Measurements from ENCODE around the gene CTDSP1.

Gene CTDSP1

DNA sequence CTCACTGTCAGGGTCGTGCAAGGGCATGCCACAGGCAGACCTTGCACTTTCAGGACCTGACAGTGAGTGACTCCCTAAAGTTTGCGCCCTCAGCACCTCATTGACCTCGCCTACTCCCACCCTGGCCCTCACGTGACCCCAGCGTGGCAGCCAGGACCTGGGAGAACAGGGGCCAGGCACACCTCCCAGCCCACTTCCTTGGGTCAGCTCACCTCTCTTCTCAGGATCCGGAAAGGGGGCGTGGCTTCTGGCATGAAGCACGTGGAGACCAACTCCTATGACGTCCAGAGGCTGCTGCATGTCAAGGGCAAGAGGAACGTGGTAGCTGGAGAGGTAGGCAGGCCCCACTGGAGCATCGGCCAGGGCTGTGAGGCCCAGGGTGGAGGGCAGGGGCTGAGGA is 28.1 kb downstream of the CTDSP1 start:
- DNase-seq: no peak

DNA sequence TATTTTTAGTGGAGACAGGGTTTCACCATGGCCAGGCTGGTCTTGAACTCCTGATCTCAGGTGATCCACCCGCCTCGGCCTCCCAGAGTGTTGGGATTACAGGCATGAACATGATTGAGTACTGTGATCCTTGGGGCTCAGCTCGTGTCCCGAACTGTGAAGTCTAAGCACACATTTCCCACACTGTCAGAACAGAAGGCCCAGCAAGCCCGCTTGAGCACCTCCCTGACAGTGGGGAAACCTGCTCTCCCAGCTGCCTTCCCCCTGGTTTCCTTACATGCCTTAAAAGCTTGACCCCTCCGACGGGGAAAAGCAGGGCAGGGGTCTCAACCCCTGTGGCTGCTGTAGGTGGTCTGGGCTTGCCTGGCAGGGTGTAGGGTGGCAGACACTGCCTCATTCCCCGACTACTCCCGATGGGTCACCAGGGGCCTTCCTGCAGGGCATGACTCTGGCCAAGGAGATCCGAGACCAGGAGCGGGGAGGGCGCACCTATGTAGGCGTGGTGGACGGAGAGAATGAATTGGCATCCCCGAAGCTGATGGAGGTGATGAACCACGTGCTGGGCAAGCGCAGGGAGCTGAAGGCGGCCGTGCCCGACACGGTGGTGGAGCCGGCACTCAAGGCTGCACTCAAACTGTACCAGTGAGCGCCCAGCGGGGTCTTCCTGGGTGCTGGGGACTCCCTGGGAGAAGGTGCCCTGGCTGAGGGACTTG is 29.3 kb downstream of the CTDSP1 start:
- no peak for DNase-seq

DNA sequence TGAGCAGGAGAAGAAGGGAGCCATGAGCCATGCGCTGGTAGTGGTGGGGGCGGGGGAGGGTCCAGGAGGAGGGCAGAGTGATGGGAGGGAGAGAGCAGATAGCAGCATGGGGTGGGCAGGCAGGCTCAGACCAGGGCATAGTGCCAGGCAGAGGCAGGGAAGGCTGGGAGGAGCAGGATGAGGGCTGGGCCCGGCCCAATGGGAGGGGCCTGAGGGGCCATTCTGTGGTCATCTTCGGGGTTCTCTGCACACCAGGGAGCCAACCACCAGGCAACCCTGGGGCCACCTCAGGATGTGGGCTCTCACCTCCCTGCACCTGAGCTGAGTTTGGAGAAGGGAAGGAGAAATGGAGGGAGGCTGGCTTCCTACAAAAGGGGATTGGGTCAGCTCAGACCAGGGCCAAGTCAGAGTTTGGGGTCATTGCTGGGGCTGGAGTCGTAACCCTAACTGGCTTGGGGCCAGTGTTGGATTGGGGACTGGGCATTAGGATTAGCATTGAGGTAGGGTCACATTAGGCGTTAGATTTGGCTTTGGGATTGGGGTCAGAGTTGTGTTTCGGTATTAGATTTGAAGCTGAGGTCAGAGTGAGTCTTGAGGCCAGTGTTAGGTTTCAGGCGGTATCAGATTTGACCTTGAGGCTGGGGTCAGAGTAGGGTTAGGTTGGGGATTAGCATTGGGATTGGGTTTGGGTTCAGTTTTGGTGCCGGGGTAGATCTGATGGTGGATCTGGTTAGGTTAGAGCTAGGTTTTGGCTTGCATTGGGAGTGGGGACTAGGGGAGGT is 30.4 kb downstream of the CTDSP1 start:
- no peak for DNase-seq

DNA sequence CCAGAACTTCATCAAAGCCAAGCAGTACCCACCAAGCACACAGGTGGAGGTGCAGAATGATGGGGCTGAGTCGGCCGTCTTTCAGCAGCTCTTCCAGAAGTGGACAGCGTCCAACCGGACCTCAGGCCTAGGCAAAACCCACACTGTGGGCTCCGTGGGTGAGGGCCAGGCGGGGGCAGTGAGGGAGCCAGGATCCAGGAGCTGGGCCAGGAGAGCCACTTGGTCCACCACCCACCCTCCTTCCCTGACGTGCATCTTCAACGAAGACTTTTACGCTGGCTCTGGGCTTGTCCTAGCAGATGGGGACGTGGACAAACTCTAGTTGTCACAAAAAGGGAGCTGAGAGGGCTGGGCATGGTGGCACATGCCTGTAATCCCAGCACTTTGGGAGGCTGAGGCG is 31.1 kb downstream of the CTDSP1 start:
- DNase-seq: no peak

DNA sequence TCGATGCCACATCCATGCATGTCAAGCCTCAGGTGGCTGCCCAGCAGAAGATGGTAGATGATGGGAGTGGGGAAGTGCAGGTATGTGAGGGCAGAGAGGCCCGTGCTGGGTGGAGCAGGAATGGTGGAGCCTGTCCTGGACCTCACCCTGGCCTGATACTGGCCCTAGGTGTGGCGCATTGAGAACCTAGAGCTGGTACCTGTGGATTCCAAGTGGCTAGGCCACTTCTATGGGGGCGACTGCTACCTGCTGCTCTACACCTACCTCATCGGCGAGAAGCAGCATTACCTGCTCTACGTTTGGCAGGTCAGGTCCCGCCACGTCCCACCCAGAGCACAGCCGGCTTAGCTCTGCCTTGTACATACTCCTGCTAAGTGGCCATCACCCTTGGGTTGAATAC is 32.2 kb downstream of the CTDSP1 start:
- DNase-seq: no peak

DNA sequence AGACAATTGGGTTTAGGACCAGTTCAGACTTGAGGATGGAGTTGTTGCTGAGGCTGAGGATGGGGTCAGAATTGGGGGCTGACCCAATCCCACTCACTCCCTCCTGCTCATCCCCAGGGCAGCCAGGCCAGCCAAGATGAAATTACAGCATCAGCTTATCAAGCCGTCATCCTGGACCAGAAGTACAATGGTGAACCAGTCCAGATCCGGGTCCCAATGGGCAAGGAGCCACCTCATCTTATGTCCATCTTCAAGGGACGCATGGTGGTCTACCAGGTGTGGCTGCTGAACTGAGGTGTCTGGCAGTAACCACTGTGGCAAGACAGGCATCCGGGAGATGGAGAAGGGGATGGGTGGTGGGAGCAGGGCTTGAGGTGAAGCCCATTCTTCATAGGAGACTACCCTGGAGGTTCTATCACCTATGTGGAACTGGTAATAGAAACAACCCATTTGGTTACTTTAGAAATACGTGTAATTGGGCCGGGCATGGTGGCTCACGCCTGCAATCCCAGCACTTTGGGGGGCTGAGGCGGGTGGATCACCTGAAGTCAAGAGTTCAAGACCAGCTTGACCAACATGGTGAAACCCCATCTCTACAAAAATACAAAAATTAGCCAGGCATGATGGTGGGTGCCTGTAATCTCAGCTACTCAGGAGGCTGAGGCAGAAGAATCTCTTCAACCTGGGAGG is 33.2 kb downstream of the CTDSP1 start:
- DNase-seq: no peak

DNA sequence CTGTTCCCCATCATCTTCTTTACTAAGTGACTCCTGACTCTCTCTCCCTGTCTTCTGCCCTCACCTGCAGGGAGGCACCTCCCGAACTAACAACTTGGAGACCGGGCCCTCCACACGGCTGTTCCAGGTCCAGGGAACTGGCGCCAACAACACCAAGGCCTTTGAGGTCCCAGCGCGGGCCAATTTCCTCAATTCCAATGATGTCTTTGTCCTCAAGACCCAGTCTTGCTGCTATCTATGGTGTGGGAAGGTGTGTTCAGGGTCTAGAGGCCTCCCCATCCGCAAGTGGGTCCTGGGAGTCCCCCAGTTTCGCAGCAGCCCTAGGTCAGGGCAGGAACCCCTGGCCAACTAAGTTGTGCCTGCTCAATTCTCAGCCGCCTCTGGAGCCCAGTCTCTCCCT is 34.8 kb downstream of the CTDSP1 start:
- no peak for DNase-seq

DNA sequence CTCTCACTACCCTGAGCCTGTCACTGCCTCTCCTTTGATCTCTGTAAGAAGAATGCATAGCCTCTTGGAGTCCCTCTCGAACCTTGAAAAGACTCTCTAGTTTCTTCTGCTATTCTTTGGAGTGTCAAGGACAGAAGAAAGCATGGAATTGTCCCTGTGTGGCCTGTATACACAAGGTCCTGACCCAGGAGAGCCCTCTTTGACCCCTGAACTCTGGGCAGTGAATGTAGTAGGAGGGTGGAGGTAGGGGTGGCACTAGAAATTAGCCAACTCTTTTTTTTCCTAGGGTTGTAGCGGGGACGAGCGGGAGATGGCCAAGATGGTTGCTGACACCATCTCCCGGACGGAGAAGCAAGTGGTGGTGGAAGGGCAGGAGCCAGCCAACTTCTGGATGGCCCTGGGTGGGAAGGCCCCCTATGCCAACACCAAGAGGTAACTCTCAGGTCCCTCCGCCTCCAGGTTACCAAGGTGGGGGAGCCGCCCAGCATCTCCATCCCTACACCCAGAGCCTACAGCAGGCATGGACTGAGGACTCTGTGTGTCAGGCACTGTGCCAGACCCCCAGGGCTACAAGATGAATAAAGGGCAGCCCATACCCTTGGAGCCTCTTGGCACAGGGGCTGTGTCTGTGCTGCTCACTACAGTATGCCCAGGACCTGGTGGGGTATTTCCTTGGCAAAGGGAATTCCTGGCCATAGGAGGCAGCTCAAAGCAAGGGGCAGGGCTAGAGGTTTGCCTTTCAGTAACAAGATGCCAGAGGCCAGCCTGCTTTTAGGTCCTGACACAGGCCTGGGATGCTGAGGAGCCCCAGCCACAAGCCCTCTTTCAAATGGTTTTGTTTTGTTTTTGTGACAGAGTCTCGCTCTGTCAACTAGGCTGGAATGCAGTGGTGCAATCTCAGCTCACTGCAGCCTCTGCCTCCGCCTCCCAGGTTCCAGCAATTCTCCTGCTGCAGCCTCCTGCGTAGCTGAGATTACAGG is 35.6 kb downstream of the CTDSP1 start:
- DNase-seq: no peak

DNA sequence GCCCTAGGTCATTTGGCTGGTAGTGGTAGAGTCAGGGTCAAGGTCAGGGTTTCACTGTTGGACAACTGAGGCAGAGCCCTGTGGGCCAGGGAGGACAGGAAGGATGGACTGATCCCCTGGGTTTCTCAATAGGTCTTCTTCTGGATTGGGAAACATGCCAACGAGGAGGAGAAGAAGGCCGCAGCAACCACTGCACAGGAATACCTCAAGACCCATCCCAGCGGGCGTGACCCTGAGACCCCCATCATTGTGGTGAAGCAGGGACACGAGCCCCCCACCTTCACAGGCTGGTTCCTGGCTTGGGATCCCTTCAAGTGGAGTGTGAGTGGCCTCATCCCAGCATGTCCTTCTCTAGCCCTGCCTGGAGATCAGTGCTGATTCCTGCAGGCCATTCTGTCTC is 37.3 kb downstream of the CTDSP1 start:
- DNase-seq: no peak

DNA sequence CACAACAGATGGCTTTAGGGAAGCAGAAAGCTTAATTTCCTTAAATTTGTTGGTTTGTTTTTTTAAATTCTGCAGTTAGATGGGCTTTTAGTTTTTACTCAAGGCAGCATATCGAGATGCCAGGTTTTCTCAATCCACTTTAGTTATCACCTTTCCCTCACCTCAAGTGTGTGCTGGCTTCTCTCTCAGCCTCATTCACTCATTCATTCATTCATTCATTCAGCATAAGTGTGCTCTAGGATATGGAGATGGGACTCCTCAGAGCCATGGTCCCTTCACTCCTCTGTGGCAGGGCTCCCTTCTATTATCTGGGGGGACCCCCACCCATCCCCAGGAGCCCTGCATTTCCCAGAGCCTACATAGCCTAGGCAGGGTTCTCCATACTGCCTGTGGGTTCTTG is 38.3 kb downstream of the CTDSP1 start:
- no peak for DNase-seq

DNA sequence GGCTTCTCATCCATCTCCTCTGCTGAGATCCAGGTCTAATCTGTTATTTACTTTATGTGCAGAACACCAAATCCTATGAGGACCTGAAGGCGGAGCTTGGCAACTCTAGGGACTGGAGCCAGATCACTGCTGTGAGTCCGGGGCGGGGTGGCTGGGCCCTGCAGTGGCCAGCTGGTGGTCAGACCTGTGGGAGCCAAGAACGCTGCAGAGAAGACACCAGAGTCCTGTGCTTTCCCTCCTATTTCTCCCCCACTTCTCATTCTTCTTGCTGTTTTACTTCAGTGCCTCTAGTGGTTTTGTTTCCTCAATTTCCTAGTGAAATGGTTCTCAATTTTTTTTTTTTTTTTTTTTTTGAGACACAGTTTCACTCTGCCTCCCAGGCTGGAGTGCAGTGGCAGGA is 38.9 kb downstream of the CTDSP1 start:
- no peak for DNase-seq

DNA sequence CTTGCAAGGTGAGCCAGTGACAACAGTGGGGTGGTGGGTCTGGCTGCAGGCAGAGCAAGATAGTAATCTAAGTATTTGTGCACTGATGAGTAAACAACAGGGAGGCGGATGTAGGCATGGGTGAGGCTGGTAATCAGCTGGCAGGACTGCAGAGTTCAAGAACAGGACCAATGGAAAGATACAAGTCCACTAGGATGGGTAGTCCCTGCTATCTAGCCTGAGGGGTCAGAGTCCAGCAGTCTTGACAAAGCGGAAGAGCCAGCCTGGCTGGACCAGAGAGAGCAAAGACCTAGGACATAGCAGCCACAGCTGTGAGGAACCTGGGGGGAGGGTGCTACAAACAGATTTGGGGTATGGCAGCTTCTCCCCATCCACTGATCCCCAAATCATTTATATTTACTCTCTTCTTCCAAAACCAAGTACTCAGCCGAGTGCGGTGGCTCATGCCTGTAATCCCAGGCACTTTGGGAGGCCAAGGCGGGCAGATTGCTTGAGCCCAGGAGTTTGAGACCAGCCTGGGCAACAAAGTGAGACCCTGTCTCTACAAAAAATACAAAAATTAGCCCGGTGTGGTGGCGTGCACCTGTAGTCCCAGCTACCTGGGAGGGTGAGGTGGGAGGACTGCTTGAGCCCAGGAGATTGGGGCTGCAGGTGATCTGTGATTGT is 45.2 kb downstream of the CTDSP1 start:
- no peak for DNase-seq

DNA sequence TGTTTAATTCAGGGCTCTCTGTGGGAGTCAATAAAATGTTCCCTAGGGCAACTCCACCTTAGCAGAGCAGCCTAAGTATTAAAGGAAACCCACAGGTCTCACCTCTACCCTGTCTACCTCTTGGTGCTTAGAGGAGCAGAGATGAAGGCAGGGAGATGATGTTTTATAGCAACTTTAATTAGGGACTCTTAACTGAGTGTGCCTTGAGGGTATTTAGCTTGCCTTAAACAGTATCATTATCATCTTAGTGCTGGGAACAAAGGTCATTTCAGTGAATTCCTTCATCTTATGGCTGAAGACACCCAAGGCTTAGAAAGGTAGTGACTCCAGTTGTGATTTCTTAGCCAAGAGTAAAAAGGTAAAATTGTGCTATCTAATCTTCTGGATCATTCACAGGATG is 45.9 kb downstream of the CTDSP1 start:
- DNase-seq: no peak

DNA sequence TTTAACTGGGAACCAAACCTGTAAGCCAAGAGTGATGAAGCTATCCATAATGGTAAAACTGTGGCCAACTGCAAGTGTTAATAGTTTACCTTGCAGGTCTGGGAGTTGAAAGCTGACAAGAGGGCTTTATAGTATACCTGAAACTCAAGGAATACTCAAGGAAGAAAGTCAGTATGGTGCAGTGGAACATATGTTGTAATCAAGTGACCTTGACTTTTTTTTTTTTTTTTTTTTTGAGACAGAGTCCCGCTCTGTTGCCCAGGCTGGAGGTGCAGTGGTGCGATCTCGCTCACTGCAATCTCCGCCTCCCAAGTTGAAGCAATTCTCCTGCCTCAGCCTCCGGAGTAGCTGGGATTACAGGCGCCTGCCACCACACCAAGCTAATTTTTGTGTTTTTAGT is 46.9 kb downstream of the CTDSP1 start:
- no peak for DNase-seq

DNA sequence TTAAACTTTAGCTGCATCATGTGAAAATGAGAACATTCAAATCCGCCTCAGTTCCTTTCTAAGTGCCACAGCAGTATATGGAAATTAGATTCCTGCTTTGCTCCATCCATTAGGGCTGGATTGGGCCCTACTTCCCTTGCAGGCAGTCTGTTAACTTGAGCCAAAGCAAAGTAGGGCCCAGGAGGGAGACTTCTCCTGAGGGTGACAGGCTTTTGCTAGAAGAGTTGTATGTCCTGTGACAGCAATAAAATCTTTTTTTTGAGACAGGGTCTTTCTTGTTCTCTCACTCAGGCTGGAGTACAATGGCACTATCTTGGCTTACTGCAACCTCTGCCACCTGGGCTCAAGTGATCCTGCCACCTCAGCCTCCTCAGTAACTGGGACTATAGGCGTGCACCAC is 47.4 kb downstream of the CTDSP1 start:
- DNase-seq: no peak

DNA sequence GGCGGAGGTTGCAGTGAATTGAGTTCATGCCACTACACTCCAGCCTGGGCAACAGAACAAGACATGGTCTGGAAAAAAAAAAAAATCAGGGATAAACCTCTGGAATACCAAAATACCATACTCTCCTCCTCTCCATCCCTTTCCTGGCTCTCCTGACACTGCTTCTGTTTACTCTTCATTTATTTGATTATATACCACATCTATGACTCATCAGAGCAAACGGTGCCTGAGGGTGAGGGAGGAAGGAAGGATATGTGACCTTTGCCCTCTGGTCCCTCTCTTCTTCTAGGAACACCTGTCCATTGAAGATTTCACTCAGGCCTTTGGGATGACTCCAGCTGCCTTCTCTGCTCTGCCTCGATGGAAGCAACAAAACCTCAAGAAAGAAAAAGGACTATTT is 49.3 kb downstream of the CTDSP1 start:
- DNase-seq: no peak

DNA sequence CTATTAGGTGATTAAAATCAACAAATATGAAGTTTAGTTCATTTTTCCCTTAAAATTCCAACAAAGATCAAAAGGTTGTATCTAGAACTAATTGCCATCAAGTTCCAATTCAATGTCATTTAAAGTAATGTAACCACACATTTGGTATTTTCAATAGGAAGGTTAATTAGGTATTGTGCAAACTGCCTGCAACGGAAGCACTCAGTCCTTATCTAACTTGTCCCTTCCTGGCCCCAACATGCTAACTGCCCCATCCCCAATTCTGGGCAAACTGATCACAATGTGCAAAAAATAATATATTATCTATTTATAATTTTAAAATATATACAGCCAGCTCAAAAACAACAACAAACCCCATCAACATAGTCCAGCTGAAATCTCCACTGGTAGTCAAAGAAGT is 52.4 kb downstream of the CTDSP1 start:
- no peak for DNase-seq

Data from effector CD4-positive, alpha-beta T cell (primary cell).